Measurements from ENCODE around the gene UNC5A.

The UNC5A gene

DNA sequence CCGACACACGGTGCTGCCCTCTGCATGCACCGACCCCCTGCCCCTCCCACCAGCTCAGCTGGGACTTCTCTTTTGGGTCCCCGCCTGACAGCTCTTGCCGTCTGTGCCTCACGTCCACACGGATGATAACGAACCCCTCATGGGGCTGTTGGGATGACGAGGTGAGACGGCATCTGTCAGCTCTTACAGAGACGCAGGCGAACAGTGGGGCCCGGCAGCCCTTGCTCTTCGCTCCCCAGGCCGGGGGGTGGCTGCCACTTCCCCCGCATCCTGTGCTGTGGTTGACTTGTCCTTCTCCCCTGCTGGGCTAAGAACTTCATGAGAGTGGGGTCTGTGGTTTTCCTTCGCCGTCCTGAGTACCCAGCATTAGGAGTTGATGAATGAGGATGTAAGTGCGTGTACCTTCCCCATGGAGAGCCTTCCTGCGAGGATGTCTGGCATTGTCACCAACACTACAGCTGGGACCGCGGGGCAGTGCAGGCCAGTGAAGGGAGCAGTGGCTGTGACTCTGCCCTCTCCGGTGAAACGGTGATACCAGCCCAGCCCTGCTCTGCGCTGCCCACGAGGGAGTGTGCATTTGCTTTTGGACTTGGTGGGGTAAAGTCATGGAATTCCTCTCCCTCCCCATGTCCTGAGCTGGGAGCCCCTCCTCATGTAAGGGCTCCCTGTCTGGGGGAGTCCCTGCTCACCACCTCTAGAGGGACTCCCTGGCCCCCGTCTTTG is 65.6 kb downstream of the UNC5A start:
- Histone ChIP-seq H3K79me1 (ENCODE audit: low read length) (no peaks in the 10 kb centered on the region), H3K9ac (ENCODE audit: low read length) (no peak overlapping the region), H4K91ac (ENCODE audit: low read depth, low read length) (no peak overlapping the region), H2BK120ac (ENCODE audit: insufficient read depth, low read length, poor library complexity) (no peak overlapping the region), H3K4me1 (ENCODE audit: control insufficient read depth in 1 of 2, insufficient read depth in 2 of 2, low read length in 2 of 2) (no peaks in the 10 kb centered on the region), H3K79me2 (ENCODE audit: control insufficient read depth, insufficient read depth, low read length, poor library complexity) (no peaks in the 10 kb centered on the region), H3K4me3 (ENCODE audit: low read depth, low read length) (peak overlapping the region; percentile 3), H3K23ac (ENCODE audit: low read length) (no peak overlapping the region), H2BK12ac (ENCODE audit: low read length) (no peak overlapping the region), H3K4me2 (ENCODE audit: low read length) (no peak overlapping the region), H3K14ac (ENCODE audit: low read length) (no peak overlapping the region), H2AK5ac (ENCODE audit: low read length) (no peak overlapping the region), H3K27ac (ENCODE audit: low read depth, low read length) (no peak overlapping the region), H2BK5ac (ENCODE audit: low read depth, low read length, poor library complexity) (no peak overlapping the region), H3K9me3 (ENCODE audit: insufficient read depth, low read depth, low read length) (peaks cover 6% of the 10 kb centered on the region), H3K18ac (ENCODE audit: low read length) (no peak overlapping the region), H3K4ac (ENCODE audit: low read depth, low read length) (no peak overlapping the region), H4K12ac (ENCODE audit: low read depth, low read length) (no peak overlapping the region), H4K8ac (ENCODE audit: low read depth, low read length) (no peak overlapping the region), H3K27me3 (ENCODE audit: insufficient read depth, low read length) (no peaks in the 10 kb centered on the region), H2AFZ (ENCODE audit: insufficient read depth, low read length, poor library complexity) (no peak overlapping the region), H3K36me3 (ENCODE audit: control insufficient read depth in 1 of 2, insufficient read depth in 2 of 2, low read length in 2 of 2) (no peaks in the 10 kb centered on the region)
- no peak for DNase-seq
- no CpG with 5 or more reads among the region's 27 CpGs for WGBS (ENCODE audit: extremely low coverage, insufficient coverage, insufficient read length)

DNA sequence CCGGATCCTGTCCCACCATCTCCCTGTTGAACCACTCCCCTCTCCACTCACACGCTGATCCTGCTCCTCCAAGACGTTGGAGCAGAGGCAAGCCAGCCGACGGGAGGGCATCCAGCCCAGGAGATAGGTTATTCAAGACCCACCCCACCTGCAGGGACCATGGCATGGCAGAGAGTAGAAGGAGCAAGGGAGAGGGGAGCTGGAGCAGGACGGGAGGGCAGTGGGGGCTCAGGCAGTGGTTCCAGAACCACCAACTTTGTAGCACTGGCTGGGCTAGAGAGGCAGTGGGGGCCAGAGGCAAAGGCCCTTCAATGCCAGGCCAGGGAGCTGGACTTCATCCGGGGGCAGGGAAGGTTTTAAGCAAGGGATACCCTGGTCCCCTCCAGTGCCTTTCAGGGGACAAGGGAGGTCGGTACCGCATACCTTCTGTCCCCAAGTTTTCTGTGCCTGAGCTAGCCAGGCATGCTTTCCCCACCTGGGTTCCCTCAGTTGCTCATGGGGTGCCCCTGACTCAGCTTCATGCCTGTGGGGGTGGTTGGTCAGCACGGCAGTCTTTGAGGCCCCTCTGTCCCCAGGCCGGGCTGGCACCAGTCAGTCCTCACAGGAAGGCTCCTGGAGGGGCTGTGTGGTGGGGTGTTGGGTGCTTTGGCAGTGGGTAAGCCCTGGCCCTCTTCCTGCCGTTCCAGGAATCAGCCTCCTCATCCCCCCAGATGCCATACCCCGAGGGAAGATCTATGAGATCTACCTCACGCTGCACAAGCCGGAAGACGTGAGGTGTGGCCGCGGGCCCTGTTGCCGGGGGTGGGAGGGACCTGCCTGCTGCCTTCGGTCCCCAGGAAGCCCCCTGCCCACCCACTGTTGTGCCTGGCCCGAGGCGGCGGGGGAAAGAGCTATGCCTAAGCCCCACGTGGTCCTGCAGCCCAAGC is 66.4 kb downstream of the UNC5A start:
- H3K79me1 ChIP-seq (ENCODE audit: low read length): no peaks in the 10 kb centered on the region
- no peak overlapping the region for H3K9ac ChIP-seq (ENCODE audit: low read length)
- H2BK12ac ChIP-seq (ENCODE audit: low read length): no peak overlapping the region
- H2AK5ac ChIP-seq (ENCODE audit: low read length): no peak overlapping the region
- H3K4me1 ChIP-seq (ENCODE audit: control insufficient read depth in 1 of 2, insufficient read depth in 2 of 2, low read length in 2 of 2): no peaks in the 10 kb centered on the region
- H3K27ac ChIP-seq (ENCODE audit: low read depth, low read length): no peak overlapping the region
- H3K27me3 ChIP-seq (ENCODE audit: insufficient read depth, low read length): no peaks in the 10 kb centered on the region
- H3K36me3 ChIP-seq (ENCODE audit: control insufficient read depth in 1 of 2, insufficient read depth in 2 of 2, low read length in 2 of 2): no peaks in the 10 kb centered on the region
- no peak overlapping the region for H4K91ac ChIP-seq (ENCODE audit: low read depth, low read length)
- H2BK5ac ChIP-seq (ENCODE audit: low read depth, low read length, poor library complexity): no peak overlapping the region
- no peak overlapping the region for H3K14ac ChIP-seq (ENCODE audit: low read length)
- H3K79me2 ChIP-seq (ENCODE audit: control insufficient read depth, insufficient read depth, low read length, poor library complexity): no peaks in the 10 kb centered on the region
- H3K4ac ChIP-seq (ENCODE audit: low read depth, low read length): no peak overlapping the region
- H3K4me2 ChIP-seq (ENCODE audit: low read length): no peak overlapping the region
- H3K9me3 ChIP-seq (ENCODE audit: insufficient read depth, low read depth, low read length): peaks cover 6% of the 10 kb centered on the region
- no peak overlapping the region for H2AFZ ChIP-seq (ENCODE audit: insufficient read depth, low read length, poor library complexity)
- H3K18ac ChIP-seq (ENCODE audit: low read length): no peak overlapping the region
- no peak for DNase-seq
- no peak overlapping the region for H3K4me3 ChIP-seq (ENCODE audit: low read depth, low read length)
- WGBS (ENCODE audit: extremely low coverage, insufficient coverage, insufficient read length): no CpG with 5 or more reads among the region's 24 CpGs
- no peak overlapping the region for H4K12ac ChIP-seq (ENCODE audit: low read depth, low read length)
- H4K8ac ChIP-seq (ENCODE audit: low read depth, low read length): no peak overlapping the region
- H2BK120ac ChIP-seq (ENCODE audit: insufficient read depth, low read length, poor library complexity): no peak overlapping the region
- H3K23ac ChIP-seq (ENCODE audit: low read length): no peak overlapping the region

DNA sequence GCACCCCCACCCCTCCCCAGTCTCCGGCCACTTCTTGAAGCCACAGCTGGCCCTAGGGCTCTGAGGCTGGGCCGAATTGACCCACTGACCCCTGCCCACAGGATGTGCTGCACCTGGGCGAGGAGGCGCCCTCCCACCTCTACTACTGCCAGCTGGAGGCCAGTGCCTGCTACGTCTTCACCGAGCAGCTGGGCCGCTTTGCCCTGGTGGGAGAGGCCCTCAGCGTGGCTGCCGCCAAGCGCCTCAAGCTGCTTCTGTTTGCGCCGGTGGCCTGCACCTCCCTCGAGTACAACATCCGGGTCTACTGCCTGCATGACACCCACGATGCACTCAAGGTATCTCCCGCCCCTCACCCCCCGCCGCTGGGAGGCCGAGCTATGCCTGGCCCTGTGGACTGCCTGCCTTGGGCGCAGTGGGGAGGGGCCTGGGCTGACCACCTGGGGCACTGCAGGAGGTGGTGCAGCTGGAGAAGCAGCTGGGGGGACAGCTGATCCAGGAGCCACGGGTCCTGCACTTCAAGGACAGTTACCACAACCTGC is 67.5 kb downstream of the UNC5A start:
- H3K9me3 ChIP-seq (ENCODE audit: insufficient read depth, low read depth, low read length): peaks cover 6% of the 10 kb centered on the region
- no peaks in the 10 kb centered on the region for H3K4me1 ChIP-seq (ENCODE audit: control insufficient read depth in 1 of 2, insufficient read depth in 2 of 2, low read length in 2 of 2)
- no peak for DNase-seq
- H3K4me2 ChIP-seq (ENCODE audit: low read length): no peak overlapping the region
- no peak overlapping the region for H4K91ac ChIP-seq (ENCODE audit: low read depth, low read length)
- H3K36me3 ChIP-seq (ENCODE audit: control insufficient read depth in 1 of 2, insufficient read depth in 2 of 2, low read length in 2 of 2): no peaks in the 10 kb centered on the region
- H3K18ac ChIP-seq (ENCODE audit: low read length): no peak overlapping the region
- H3K9ac ChIP-seq (ENCODE audit: low read length): no peak overlapping the region
- no CpG with 5 or more reads among the region's 21 CpGs for WGBS (ENCODE audit: extremely low coverage, insufficient coverage, insufficient read length)
- no peaks in the 10 kb centered on the region for H3K79me1 ChIP-seq (ENCODE audit: low read length)
- H4K8ac ChIP-seq (ENCODE audit: low read depth, low read length): no peak overlapping the region
- no peak overlapping the region for H3K14ac ChIP-seq (ENCODE audit: low read length)
- H2BK12ac ChIP-seq (ENCODE audit: low read length): no peak overlapping the region
- no peak overlapping the region for H3K4me3 ChIP-seq (ENCODE audit: low read depth, low read length)
- H3K27me3 ChIP-seq (ENCODE audit: insufficient read depth, low read length): no peaks in the 10 kb centered on the region
- no peak overlapping the region for H3K23ac ChIP-seq (ENCODE audit: low read length)
- no peak overlapping the region for H2BK120ac ChIP-seq (ENCODE audit: insufficient read depth, low read length, poor library complexity)
- H2BK5ac ChIP-seq (ENCODE audit: low read depth, low read length, poor library complexity): no peak overlapping the region
- no peak overlapping the region for H2AK5ac ChIP-seq (ENCODE audit: low read length)
- no peak overlapping the region for H3K27ac ChIP-seq (ENCODE audit: low read depth, low read length)
- H3K4ac ChIP-seq (ENCODE audit: low read depth, low read length): no peak overlapping the region
- H4K12ac ChIP-seq (ENCODE audit: low read depth, low read length): no peak overlapping the region
- no peaks in the 10 kb centered on the region for H3K79me2 ChIP-seq (ENCODE audit: control insufficient read depth, insufficient read depth, low read length, poor library complexity)
- no peak overlapping the region for H2AFZ ChIP-seq (ENCODE audit: insufficient read depth, low read length, poor library complexity)

DNA sequence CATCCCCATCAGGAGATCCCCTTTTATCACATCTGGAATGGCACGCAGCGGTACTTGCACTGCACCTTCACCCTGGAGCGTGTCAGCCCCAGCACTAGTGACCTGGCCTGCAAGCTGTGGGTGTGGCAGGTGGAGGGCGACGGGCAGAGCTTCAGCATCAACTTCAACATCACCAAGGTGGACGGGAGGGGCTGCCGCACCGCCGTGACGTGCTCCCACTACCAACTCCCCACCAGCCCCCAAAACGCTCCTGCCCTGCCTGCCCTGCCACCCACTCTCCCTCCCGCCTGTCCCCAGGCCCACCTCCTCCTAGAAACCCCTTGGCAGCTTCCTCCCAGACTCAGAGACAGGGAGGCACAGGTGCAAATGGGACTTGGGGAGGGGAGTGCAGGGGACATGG is 68.1 kb downstream of the UNC5A start:
- H4K12ac ChIP-seq (ENCODE audit: low read depth, low read length): no peak overlapping the region
- H3K9ac ChIP-seq (ENCODE audit: low read length): no peak overlapping the region
- no peaks in the 10 kb centered on the region for H3K4me1 ChIP-seq (ENCODE audit: control insufficient read depth in 1 of 2, insufficient read depth in 2 of 2, low read length in 2 of 2)
- H3K18ac ChIP-seq (ENCODE audit: low read length): no peak overlapping the region
- no peaks in the 10 kb centered on the region for H3K79me1 ChIP-seq (ENCODE audit: low read length)
- no peak overlapping the region for H4K91ac ChIP-seq (ENCODE audit: low read depth, low read length)
- no peak overlapping the region for H3K23ac ChIP-seq (ENCODE audit: low read length)
- no peak overlapping the region for H2BK12ac ChIP-seq (ENCODE audit: low read length)
- H3K36me3 ChIP-seq (ENCODE audit: control insufficient read depth in 1 of 2, insufficient read depth in 2 of 2, low read length in 2 of 2): no peaks in the 10 kb centered on the region
- no peak overlapping the region for H2BK5ac ChIP-seq (ENCODE audit: low read depth, low read length, poor library complexity)
- DNase-seq: no peak
- no peak overlapping the region for H3K27ac ChIP-seq (ENCODE audit: low read depth, low read length)
- no peak overlapping the region for H2BK120ac ChIP-seq (ENCODE audit: insufficient read depth, low read length, poor library complexity)
- no peak overlapping the region for H2AK5ac ChIP-seq (ENCODE audit: low read length)
- no peak overlapping the region for H2AFZ ChIP-seq (ENCODE audit: insufficient read depth, low read length, poor library complexity)
- no peak overlapping the region for H3K4ac ChIP-seq (ENCODE audit: low read depth, low read length)
- H3K14ac ChIP-seq (ENCODE audit: low read length): no peak overlapping the region
- H3K9me3 ChIP-seq (ENCODE audit: insufficient read depth, low read depth, low read length): peaks cover 6% of the 10 kb centered on the region
- H3K4me3 ChIP-seq (ENCODE audit: low read depth, low read length): peak overlapping the region; percentile 10
- WGBS (ENCODE audit: extremely low coverage, insufficient coverage, insufficient read length): no CpG with 5 or more reads among the region's 12 CpGs
- H4K8ac ChIP-seq (ENCODE audit: low read depth, low read length): no peak overlapping the region
- H3K4me2 ChIP-seq (ENCODE audit: low read length): no peak overlapping the region
- no peaks in the 10 kb centered on the region for H3K27me3 ChIP-seq (ENCODE audit: insufficient read depth, low read length)
- H3K79me2 ChIP-seq (ENCODE audit: control insufficient read depth, insufficient read depth, low read length, poor library complexity): no peaks in the 10 kb centered on the region

Data from trophoblast cell (in vitro differentiated cells and primary cell).